Left ventricle myocardium inferior (tissue), 1 donor: ENCODE measurements around the gene BBIP1. TPM values are rescaled to one million over a fixed set of nuclear protein-coding genes. Genes with fewer than 3 reads are reported as not detected.

Experiments
- DNase-seq: peaks from one replicate; pipeline ENCODE4 v3.0.0-alpha.2; 2020
- H3K27ac ChIP-seq: fragments of 200-600 bp; replicated peaks from 2 replicates; pipeline ENCODE4 v1.8.0; 2021
- H3K27me3 ChIP-seq: fragments of 200-600 bp; 2 replicates; pipeline ENCODE4 v1.8.0; 2021; ENCODE audit warnings: low read depth
- H3K36me3 ChIP-seq: fragments of 200-600 bp; 2 replicates; pipeline ENCODE4 v1.8.0; 2021
- H3K4me1 ChIP-seq: fragments of 200-600 bp; 2 replicates; pipeline ENCODE4 v1.8.0; 2021
- H3K4me3 ChIP-seq: fragments of 200-600 bp; 2 replicates; pipeline ENCODE4 v1.8.0; 2021; ENCODE audit warnings: mild to moderate bottlenecking, moderate library complexity
- H3K9me3 ChIP-seq: fragments of 200-600 bp; replicated peaks from 2 replicates; pipeline ENCODE4 v1.8.0; 2021
- intact Hi-C: fragments of 100-400 bp; cut with micrococcal nuclease; formaldehyde crosslinking; loops from one replicate; pipeline ENCODE4 v1.11.0; 2022
- long read RNA-seq: library from polyadenylated mRNA; unstranded; transcript quantifications from one replicate; pipeline ENCODE4 v2.0.0, GENCODE V29; 2021
- total RNA-seq: library from RNA; stranded (reverse); fragmentation: NEBNext Ultra II Directional; extraction: Animal tissue kit (Norgen Biotek cat#: 25700); gene quantifications from one replicate; pipeline ENCODE4 v1.2.1, GENCODE V29; 2021
- TF ChIP-seq, protein P1 (sequence below): fragments of 200-600 bp; IDR thresholded peaks from 2 replicates; pipeline ENCODE4 v1.8.0; 2021; ENCODE audit warnings: antibody characterized with exemption, mild to moderate bottlenecking, borderline replicate concordance
- donor health status: DM: no; HTN: yes; CAD: no; lungs with severe emphysema.

The BBIP1 gene
- total RNA-seq, result 25.1 TPM
- long read RNA-seq, partial matches to known transcripts, result 1 of 5 reads
- long read RNA-seq, other reads (novel, unspliced or antisense), result 0 of 5 reads

- Histone ChIP-seq H3K27me3 (no peaks in the 10 kb centered on the region), H3K27ac (peak within 1 kb of the TSS; percentile 99), H3K9me3 (no peaks in the 10 kb centered on the region), H3K4me3 (peak within 1 kb of the TSS; percentile 82), H3K4me1 (peaks cover 61% of the 10 kb centered on the region), H3K36me3 (no peaks in the 10 kb centered on the region)
- TF ChIP-seq, protein P1, sequence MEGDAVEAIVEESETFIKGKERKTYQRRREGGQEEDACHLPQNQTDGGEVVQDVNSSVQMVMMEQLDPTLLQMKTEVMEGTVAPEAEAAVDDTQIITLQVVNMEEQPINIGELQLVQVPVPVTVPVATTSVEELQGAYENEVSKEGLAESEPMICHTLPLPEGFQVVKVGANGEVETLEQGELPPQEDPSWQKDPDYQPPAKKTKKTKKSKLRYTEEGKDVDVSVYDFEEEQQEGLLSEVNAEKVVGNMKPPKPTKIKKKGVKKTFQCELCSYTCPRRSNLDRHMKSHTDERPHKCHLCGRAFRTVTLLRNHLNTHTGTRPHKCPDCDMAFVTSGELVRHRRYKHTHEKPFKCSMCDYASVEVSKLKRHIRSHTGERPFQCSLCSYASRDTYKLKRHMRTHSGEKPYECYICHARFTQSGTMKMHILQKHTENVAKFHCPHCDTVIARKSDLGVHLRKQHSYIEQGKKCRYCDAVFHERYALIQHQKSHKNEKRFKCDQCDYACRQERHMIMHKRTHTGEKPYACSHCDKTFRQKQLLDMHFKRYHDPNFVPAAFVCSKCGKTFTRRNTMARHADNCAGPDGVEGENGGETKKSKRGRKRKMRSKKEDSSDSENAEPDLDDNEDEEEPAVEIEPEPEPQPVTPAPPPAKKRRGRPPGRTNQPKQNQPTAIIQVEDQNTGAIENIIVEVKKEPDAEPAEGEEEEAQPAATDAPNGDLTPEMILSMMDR, result peak; percentile 2
- DNase-seq, result no peak
- intact Hi-C loops, result no loop called here
Measured at GRCh38 chr10:110918643-110919348, at the start of gene BBIP1. TSS of gene BBIP1 (minus strand) at chr10:110919180. CDS start at chr10:110918157, 1,023 bp downstream.

GRCh38 chr10:110967645-110968044 lies 48.7 kb upstream of the BBIP1 start:
- no peaks in the 10 kb centered on the region for H3K9me3 ChIP-seq
- DNase-seq, result no peak
- TF ChIP-seq, protein P1, result no peak
- no peaks in the 10 kb centered on the region for H3K36me3 ChIP-seq
- intact Hi-C loops, result no loop called here
- no peak overlapping the region for H3K4me3 ChIP-seq
- H3K27me3 ChIP-seq, result no peaks in the 10 kb centered on the region
- peaks cover 47% of the 10 kb centered on the region for H3K4me1 ChIP-seq
- no peak overlapping the region for H3K27ac ChIP-seq

DNA sequence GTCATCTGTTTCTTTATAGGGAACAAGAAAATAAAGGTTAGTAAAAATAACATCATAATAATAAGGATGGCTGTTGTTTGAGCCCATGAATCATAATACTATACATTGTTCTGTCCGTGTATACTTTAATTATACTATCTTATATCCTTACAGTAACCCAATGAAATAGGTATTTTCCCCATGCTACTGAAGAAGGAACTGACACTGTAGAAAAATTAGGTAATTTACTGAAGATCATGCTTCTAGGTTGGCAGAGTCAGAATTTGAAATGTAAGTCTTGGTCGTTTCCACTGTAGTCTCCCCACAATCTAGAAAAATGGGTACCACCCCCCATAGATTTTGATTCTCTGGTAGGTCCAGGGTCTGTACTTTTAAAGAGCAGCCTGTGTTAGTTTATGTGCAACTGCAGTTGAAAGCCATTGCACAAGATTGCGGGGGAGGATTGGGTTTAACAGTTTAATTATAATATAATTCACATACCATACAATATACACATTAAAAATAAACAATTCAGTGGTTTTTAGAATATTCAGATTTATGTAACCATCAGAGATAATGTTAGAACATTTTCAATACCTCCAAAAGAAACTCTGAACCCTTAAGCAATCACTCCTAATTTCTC lies 48.1 kb upstream of the BBIP1 start:
- intact Hi-C loops, result no loop called here

GRCh38 chr10:110966146-110966545 lies 47.2 kb upstream of the BBIP1 start:
- H3K4me1 ChIP-seq, result peaks cover 59% of the 10 kb centered on the region
- TF ChIP-seq, protein P1, result no peak
- H3K36me3 ChIP-seq, result no peaks in the 10 kb centered on the region

More for the DNA sequence above, 48.1 kb upstream of the BBIP1 start:
- H3K27ac ChIP-seq, result no peak overlapping the region
- no peak overlapping the region for H3K4me3 ChIP-seq
- no peaks in the 10 kb centered on the region for H3K36me3 ChIP-seq
- peaks cover 50% of the 10 kb centered on the region for H3K4me1 ChIP-seq
- TF ChIP-seq, protein P1, result no peak
- H3K9me3 ChIP-seq, result no peaks in the 10 kb centered on the region
- DNase-seq, result no peak
- H3K27me3 ChIP-seq, result no peaks in the 10 kb centered on the region

GRCh38 chr10:110965216-110965615 lies 46.2 kb upstream of the BBIP1 start:
- intact Hi-C loops, result no loop called here
- Histone ChIP-seq H3K9me3 (no peaks in the 10 kb centered on the region), H3K4me3 (no peak overlapping the region), H3K36me3 (no peaks in the 10 kb centered on the region), H3K4me1 (peaks cover 63% of the 10 kb centered on the region), H3K27ac (no peak overlapping the region), H3K27me3 (no peaks in the 10 kb centered on the region)
- TF ChIP-seq, protein P1, result no peak
- DNase-seq, result no peak

More at GRCh38 chr10:110966146-110966545, 47.2 kb upstream of the BBIP1 start:
- DNase-seq, result no peak
- Histone ChIP-seq H3K9me3 (no peaks in the 10 kb centered on the region), H3K4me3 (no peak overlapping the region), H3K27ac (no peak overlapping the region), H3K27me3 (no peaks in the 10 kb centered on the region)
- intact Hi-C loops, result no loop called here
